GM12872 (cell line): ENCODE measurements around the gene VPS50.
A peak's percentile ranks its signal among the peaks of the same experiment; 100 is the strongest.

Experiments used
- TF ChIP-seq, protein P1 (sequence below): IDR thresholded peaks from 3 replicates; pipeline ENCODE4 v1.5.1; 2011; ENCODE audit warnings: low read depth, mild to moderate bottlenecking, low read length, moderate library complexity; ENCODE audit not compliant: insufficient read depth

Gene VPS50

DNA sequence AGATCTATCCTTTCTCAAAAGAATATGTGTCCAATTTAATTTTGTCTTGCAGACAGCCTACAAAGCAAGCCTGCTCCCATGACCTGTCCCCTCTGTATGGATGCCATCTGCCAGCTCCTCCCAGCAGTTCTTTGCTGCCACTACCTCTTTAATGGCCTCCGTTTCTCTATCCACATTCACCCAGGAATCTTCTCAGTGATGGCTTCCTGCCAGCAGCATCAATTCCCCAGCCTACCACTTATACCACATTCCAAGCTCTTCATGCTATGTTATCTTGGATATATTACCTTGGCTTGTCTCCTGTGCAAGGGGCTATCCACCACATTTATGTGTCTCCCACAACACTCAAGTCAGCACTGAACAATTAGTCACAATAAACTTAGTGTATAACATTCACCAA is 133.2 kb downstream of the VPS50 start:
- TF ChIP-seq, protein P1, sequence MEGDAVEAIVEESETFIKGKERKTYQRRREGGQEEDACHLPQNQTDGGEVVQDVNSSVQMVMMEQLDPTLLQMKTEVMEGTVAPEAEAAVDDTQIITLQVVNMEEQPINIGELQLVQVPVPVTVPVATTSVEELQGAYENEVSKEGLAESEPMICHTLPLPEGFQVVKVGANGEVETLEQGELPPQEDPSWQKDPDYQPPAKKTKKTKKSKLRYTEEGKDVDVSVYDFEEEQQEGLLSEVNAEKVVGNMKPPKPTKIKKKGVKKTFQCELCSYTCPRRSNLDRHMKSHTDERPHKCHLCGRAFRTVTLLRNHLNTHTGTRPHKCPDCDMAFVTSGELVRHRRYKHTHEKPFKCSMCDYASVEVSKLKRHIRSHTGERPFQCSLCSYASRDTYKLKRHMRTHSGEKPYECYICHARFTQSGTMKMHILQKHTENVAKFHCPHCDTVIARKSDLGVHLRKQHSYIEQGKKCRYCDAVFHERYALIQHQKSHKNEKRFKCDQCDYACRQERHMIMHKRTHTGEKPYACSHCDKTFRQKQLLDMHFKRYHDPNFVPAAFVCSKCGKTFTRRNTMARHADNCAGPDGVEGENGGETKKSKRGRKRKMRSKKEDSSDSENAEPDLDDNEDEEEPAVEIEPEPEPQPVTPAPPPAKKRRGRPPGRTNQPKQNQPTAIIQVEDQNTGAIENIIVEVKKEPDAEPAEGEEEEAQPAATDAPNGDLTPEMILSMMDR, result no peak

GRCh38 chr7:93366816-93367215 is 134.7 kb downstream of the VPS50 start:
- TF ChIP-seq, protein P1, result no peak

- TF ChIP-seq, protein P1, result no peak
Measured at GRCh38 chr7:93367254-93367653, 135.1 kb downstream of the VPS50 start.

- TF ChIP-seq, protein P1, result no peak
Measured at GRCh38 chr7:93373537-93373936, 141.4 kb downstream of the VPS50 start.

DNA sequence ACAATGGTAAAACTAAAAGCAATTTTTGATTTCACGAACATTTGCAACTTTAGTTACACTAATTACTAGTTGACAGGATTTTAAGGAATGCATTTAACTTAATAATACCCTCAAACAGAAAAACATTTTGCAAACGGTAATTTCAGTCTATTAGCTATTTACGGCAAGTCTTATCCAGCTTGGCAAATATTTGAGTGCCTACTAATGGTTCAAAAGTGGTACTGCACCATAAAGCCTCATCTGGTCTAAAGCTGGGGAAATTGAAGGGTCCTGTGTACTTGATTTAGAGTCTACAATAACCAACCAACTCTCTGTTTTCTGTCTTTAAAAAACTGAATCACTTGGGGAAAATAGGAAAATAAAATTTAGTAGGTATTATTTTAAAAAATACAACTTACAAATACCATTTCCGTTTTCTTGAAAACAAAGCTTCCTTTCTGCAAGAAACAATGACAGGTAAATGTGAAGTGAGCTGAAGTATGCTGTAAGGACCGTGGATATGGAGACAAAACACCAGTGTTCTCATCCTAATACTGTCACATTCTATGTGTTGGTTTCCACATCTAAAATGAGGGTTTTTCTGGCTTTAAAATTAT is 142.3 kb downstream of the VPS50 start:
- TF ChIP-seq, protein P1, result peak; percentile 89

- TF ChIP-seq, protein P1, result no peak
Measured at GRCh38 chr7:93375603-93376002, 143.4 kb downstream of the VPS50 start.

DNA sequence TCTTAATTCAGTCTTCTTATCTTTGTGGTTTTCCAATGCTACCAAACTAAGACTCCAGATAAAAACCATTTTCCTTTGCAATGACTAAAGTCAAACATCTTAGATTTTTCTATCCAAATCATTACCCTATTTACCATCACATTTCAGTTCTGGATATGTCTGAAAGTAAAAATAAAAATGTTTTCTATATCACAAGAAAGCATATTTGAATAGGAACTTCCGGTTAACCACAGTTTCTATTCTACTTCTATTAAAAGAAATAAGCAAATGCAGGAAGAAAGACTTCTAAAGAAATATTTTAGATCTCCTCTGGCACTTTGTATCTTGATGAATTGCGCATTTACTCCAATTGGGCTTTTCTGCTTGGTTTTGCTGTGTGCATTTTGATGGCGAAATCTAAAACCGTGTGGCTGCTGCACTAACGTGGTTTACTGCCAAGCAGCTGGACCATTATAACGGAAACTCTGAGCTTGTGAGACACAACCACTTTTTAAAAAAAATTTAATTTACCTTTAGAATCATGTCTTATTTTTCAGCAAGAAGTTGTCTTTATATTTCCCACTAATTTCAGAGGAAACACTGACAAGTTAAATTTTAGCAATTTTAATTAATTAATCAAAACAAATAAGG is 146.1 kb downstream of the VPS50 start:
- TF ChIP-seq, protein P1, result no peak

DNA sequence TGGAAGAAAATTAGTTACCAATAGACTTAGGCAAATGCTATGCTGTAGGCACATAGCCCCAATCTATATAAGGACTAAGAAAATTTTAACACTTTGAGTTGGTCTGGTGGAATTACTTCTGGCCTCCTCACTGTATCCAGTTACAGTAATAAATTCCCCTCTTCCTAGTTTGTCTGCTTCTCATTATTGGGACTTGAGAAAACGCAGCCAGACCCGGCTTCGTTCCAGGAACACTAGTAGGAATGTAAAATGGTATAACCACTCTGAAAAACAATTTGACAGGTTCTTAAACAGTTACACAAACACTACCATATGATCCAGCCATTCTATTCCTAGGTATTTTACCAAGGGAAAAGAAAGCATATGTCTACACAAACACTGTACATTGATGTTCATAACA is 150.2 kb downstream of the VPS50 start:
- TF ChIP-seq, protein P1, result no peak
